Endothelial cell of umbilical vein (primary cell): ENCODE measurements around the gene ARPC2. TPM values are rescaled to one million over a fixed set of nuclear protein-coding genes. Genes with fewer than 3 reads are reported as not detected.

Experiments
- BruUV-seq: library from RNA; stranded (reverse); fragments of 400-500 nt; replicated peaks from 2 replicates; lab custom pipeline; 2021; lab: Mats Ljungman, UMichigan
- CTCF ChIA-PET: fragments of 300-600, 350-600 bp; sonication (Branson Sonifier 250); formaldehyde crosslinking; loops from one replicate; lab custom pipeline; 2021; ENCODE audit warnings: antibody characterized with exemption, inconsistent platforms; lab: Charles Lee
- POLR2A ChIA-PET: fragments of 300-600, 350-600 bp; sonication (Branson Sonifier 250); formaldehyde crosslinking; loops from one replicate; lab custom pipeline; 2021; ENCODE audit warnings: antibody characterized with exemption, inconsistent platforms; lab: Charles Lee
- DNase-seq: peaks from one replicate; pipeline ENCODE4 v3.0.0-alpha.2; 2011; ENCODE audit warnings: low read depth, low spot score
- FAIRE-seq: peaks from 2 replicates; lab custom pipeline; 2011; peaks lifted over from hg19 to GRCh38; lab: Jason Lieb, UNC
- H2AFZ ChIP-seq: 2 replicates; pipeline ENCODE4 v1.6.0; 2012; ENCODE audit warnings: low read depth, low read length, control low read depth, inconsistent platforms
- H3K27ac ChIP-seq: 2 replicates; pipeline ENCODE4 v1.5.1; 2011; ENCODE audit warnings: low read depth, mild to moderate bottlenecking, control low read depth, low read length, moderate library complexity; ENCODE audit not compliant: insufficient read depth
- H3K27me3 ChIP-seq, 2 experiments: 2 replicates each; pipeline versions ENCODE4 v1.6.0 to v1.6.1; 2011; ENCODE audit warnings: low read length in 2 of 2, mixed read lengths in 1 of 2; ENCODE audit not compliant: control insufficient read depth in 2 of 2, insufficient read depth in 2 of 2
- H3K36me3 ChIP-seq, 2 experiments: 2 replicates in 1 of 2; 3 replicates in 1 of 2; pipeline ENCODE4 v1.5.1; 2011; ENCODE audit warnings: low read length in 2 of 2, mild to moderate bottlenecking in 1 of 2, moderate library complexity in 1 of 2; ENCODE audit not compliant: control insufficient read depth in 2 of 2, insufficient read depth in 2 of 2; ENCODE audit errors: extremely low read depth in 1 of 2
- H3K4me1 ChIP-seq: 3 replicates; pipeline ENCODE4 v1.5.1; 2011; ENCODE audit warnings: mild to moderate bottlenecking, low read length; ENCODE audit not compliant: control insufficient read depth, insufficient read depth; ENCODE audit errors: extremely low read depth
- H3K4me2 ChIP-seq: 2 replicates; pipeline ENCODE4 v1.6.1; 2011; ENCODE audit warnings: low read length, control low read depth, mixed read lengths; ENCODE audit not compliant: insufficient read depth
- H3K4me3 ChIP-seq, 3 experiments: fragments of 200-600 bp in 1 of 3; sonication (generic), shearing (Covaris generic) in 1 of 3; replicated peaks in 1 of 3; 2 replicates each; pipeline ENCODE4 v1.5.1; 2011 to 2016; ENCODE audit warnings: control low read depth in 3 of 3, low read length in 3 of 3, mild to moderate bottlenecking in 2 of 3, inconsistent platforms in 1 of 3, low read depth in 1 of 3, moderate library complexity in 1 of 3; ENCODE audit not compliant: insufficient read depth in 1 of 3
- H3K79me2 ChIP-seq: 2 replicates; pipeline ENCODE4 v1.6.0; 2012; ENCODE audit warnings: low read length, inconsistent platforms; ENCODE audit not compliant: control insufficient read depth, insufficient read depth
- H3K9ac ChIP-seq: replicated peaks from 2 replicates; pipeline ENCODE3; 2011; ENCODE audit warnings: low read length, control low read depth; ENCODE audit not compliant: insufficient read depth; ENCODE audit errors: extremely low read depth
- H3K9me1 ChIP-seq: replicated peaks from 3 replicates; pipeline ENCODE4 v1.6.0; 2011; ENCODE audit warnings: mild to moderate bottlenecking, low read length; ENCODE audit not compliant: control insufficient read depth, insufficient read depth; ENCODE audit errors: extremely low read depth
- H3K9me3 ChIP-seq: replicated peaks from 2 replicates; pipeline ENCODE4 v1.5.1; 2012; ENCODE audit warnings: low read length, inconsistent platforms; ENCODE audit not compliant: control insufficient read depth, insufficient read depth
- H4K20me1 ChIP-seq: replicated peaks from 2 replicates; pipeline ENCODE3; 2011; ENCODE audit warnings: mild to moderate bottlenecking, low read length; ENCODE audit not compliant: control insufficient read depth, insufficient read depth; ENCODE audit errors: extremely low read depth
- EZH2 ChIP-seq: IDR thresholded peaks from 2 replicates; pipeline ENCODE4 v1.6.1; 2012; ENCODE audit warnings: borderline replicate concordance, low read depth, mild to moderate bottlenecking, moderate library complexity, low read length, inconsistent platforms; ENCODE audit not compliant: severe bottlenecking
- FOS ChIP-seq: IDR thresholded peaks from 2 replicates; pipeline ENCODE4 v1.6.1; 2011; ENCODE audit warnings: mild to moderate bottlenecking, low read length, moderate library complexity, borderline replicate concordance; ENCODE audit not compliant: insufficient read depth
- GATA2 ChIP-seq: IDR thresholded peaks from 2 replicates; pipeline ENCODE4 v1.7.0; 2011; ENCODE audit warnings: low read depth, mild to moderate bottlenecking, moderate library complexity, mixed read lengths, low read length; ENCODE audit not compliant: insufficient read length, insufficient read depth
- JUN ChIP-seq: IDR thresholded peaks from 2 replicates; pipeline ENCODE4 v1.6.1; 2011; ENCODE audit warnings: borderline replicate concordance, low read depth; ENCODE audit not compliant: insufficient read length, insufficient read depth
- MYC ChIP-seq: IDR thresholded peaks from one replicate; pipeline ENCODE4 v1.6.1; 2011; ENCODE audit warnings: mild to moderate bottlenecking, low read depth, low read length
- POLR2A ChIP-seq: IDR thresholded peaks from 2 replicates; pipeline ENCODE4 v1.6.1; 2012; ENCODE audit warnings: low read depth, mild to moderate bottlenecking, control low read depth, low read length
- POLR2AphosphoS5 ChIP-seq: IDR thresholded peaks from 2 replicates; pipeline ENCODE4 v1.6.1; 2012; ENCODE audit warnings: low read depth, mild to moderate bottlenecking, control low read depth, low read length, moderate library complexity; ENCODE audit not compliant: insufficient read depth
- dilution Hi-C: fragments of 300-500 bp; cut with MboI; formaldehyde crosslinking; loops from one replicate; pipeline ENCODE4 v1.15.0; 2019; ENCODE audit warnings: low sequenced_read_pairs; ENCODE audit not compliant: extremely low pct_ligation_motif_present
- intact Hi-C: fragments of 100-400 bp; cut with micrococcal nuclease; formaldehyde crosslinking; loops from one replicate; pipeline ENCODE4 v1.10.0; 2022
- polyA plus RNA-seq, 4 experiments: library from polyadenylated mRNA; depleted of rRNA in 3 of 4; stranded (reverse) in 3 of 4; unstranded in 1 of 4; fragments of >200 nt; gene quantifications; 2 replicates each; pipeline versions ENCODE4 v1.2.1 to v1.2.3, GENCODE V29; 2011 to 2012; ENCODE audit warnings: missing spikeins in 1 of 4
- total RNA-seq: library from RNA; stranded (reverse); gene quantifications from 2 replicates; pipeline ENCODE4 v1.2.3, GENCODE V29; 2021
- TF ChIP-seq, protein P1 (sequence below), 2 donors: IDR thresholded peaks; 1 replicate in 1 of 2; 2 replicates in 1 of 2; pipeline ENCODE4 v1.5.1; 2011; ENCODE audit warnings: low read length in 2 of 2, mild to moderate bottlenecking in 2 of 2, moderate library complexity in 2 of 2, control low read depth in 1 of 2, inconsistent platforms in 1 of 2, low read depth in 1 of 2; ENCODE audit not compliant: insufficient read depth in 1 of 2; ENCODE audit errors: extremely low read depth in 1 of 2
- TF ChIP-seq, protein P2 (sequence below): IDR thresholded peaks from 2 replicates; pipeline ENCODE4 v1.6.1; 2011; ENCODE audit not compliant: insufficient read depth, insufficient read length

Gene ARPC2
- total and polyA plus RNA-seq, 2 donors (not counting 3 experiments of a cell fraction or from before 2014, with no cell fraction given): 417 to 455 TPM

DNA sequence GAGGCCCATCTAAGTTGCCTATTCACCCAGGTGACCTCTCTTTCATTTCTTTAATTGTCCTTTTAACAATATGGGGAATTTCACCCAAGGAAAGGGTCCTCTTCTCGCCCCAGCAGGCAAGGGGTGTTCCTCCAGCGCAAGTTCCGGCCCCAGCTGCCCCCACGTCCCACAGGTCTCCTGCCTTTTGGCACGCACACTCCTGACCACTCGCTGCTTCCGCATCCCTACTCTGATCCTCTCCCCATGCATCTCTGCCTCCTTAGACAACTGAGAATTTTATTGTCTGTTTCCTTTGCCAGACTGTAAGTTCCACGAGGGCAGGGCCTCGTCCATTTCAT, 684 bp upstream of the ARPC2 start:
- Histone ChIP-seq H3K27ac (peak overlapping the region; percentile 70), H3K27me3 (peaks cover 3 to 6% of the 10 kb centered on the region in 2 experiments), H3K9me3 (no peaks in the 10 kb centered on the region), H3K4me3 (peak overlapping the region; percentile 17 to 96 (median 72)), H4K20me1 (peaks cover 6% of the 10 kb centered on the region), H3K79me2 (peaks cover 42% of the 10 kb centered on the region), H3K9ac (peak overlapping the region; percentile 70), H3K36me3 (peaks cover 0 to 5% of the 10 kb centered on the region in 2 experiments), H2AFZ (peak overlapping the region; percentile 86), H3K9me1 (no peaks in the 10 kb centered on the region), H3K4me1 (peaks cover 27% of the 10 kb centered on the region), H3K4me2 (peak overlapping the region; percentile 60)
- dilution Hi-C loops (no loop called here), intact Hi-C loops (no loop called here)
- ChIA-PET POLR2A (interaction anchor here (0.5 to 1.6 kb wide), 3 partner anchors 10 to 54 kb away, joined by 3 read pairs; partner anchors contain the start of genes AAMP and PNKD), CTCF (interaction anchor here (0.8 to 1.1 kb wide), 3 partner anchors 13 to 180 kb away, joined by 3 to 4 read pairs (median 3); no protein-coding TSS in a partner anchor)
- no TSS peak for BruUV-seq
- no peak for DNase-seq
- FAIRE-seq: no peak
- TF ChIP-seq, protein P1, sequence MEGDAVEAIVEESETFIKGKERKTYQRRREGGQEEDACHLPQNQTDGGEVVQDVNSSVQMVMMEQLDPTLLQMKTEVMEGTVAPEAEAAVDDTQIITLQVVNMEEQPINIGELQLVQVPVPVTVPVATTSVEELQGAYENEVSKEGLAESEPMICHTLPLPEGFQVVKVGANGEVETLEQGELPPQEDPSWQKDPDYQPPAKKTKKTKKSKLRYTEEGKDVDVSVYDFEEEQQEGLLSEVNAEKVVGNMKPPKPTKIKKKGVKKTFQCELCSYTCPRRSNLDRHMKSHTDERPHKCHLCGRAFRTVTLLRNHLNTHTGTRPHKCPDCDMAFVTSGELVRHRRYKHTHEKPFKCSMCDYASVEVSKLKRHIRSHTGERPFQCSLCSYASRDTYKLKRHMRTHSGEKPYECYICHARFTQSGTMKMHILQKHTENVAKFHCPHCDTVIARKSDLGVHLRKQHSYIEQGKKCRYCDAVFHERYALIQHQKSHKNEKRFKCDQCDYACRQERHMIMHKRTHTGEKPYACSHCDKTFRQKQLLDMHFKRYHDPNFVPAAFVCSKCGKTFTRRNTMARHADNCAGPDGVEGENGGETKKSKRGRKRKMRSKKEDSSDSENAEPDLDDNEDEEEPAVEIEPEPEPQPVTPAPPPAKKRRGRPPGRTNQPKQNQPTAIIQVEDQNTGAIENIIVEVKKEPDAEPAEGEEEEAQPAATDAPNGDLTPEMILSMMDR (IDR thresholded peaks at IDR 0.05; ENCODE audit: extremely low read depth in 1 of 2, insufficient read depth in 1 of 2, low read depth in 1 of 2, low read length in 2 of 2): no peak
- TF ChIP-seq MYC (no peak), GATA2 (no peak), POLR2AphosphoS5 (no peak), POLR2A (no peak), EZH2 (no peak), JUN (no peak), FOS (no peak)
- TF ChIP-seq, protein P2, sequence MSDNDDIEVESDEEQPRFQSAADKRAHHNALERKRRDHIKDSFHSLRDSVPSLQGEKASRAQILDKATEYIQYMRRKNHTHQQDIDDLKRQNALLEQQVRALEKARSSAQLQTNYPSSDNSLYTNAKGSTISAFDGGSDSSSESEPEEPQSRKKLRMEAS: no peak
